HepG2 (cell line): ENCODE data around the gene GUCA1A. TPM values are rescaled to one million over a fixed set of nuclear protein-coding genes. Genes with fewer than 3 reads are reported as not detected.

ENCODE experiments used
- EED ChIP-seq: sonication (generic); formaldehyde crosslinking; IDR thresholded peaks from 2 replicates; pipeline ENCODE4 v1.5.0; 2020; ENCODE audit warnings: mild to moderate bottlenecking, missing genetic modification reagents
- ELF4 ChIP-seq: sonication (generic); formaldehyde crosslinking; IDR thresholded peaks from 2 replicates; pipeline ENCODE4 v1.5.0; 2020; ENCODE audit warnings: missing genetic modification reagents, mild to moderate bottlenecking, moderate library complexity, borderline replicate concordance
- KDM5B ChIP-seq: sonication (generic); formaldehyde crosslinking; IDR thresholded peaks from 2 replicates; pipeline ENCODE4 v1.4.0; 2020; ENCODE audit warnings: missing genetic modification reagents, mild to moderate bottlenecking, borderline replicate concordance
- NFE2 ChIP-seq: sonication (generic); formaldehyde crosslinking; IDR thresholded peaks from 2 replicates; pipeline ENCODE4 v1.4.0; 2020; ENCODE audit warnings: missing genetic modification reagents
- PLSCR1 ChIP-seq: sonication (generic); formaldehyde crosslinking; IDR thresholded peaks from 2 replicates; pipeline ENCODE4 v1.5.0; 2020; ENCODE audit warnings: missing genetic modification reagents, mild to moderate bottlenecking, borderline replicate concordance
- PRDM10 ChIP-seq: sonication (generic); formaldehyde crosslinking; IDR thresholded peaks from 2 replicates; pipeline ENCODE4 v1.4.0; 2020; ENCODE audit warnings: low read depth, missing genetic modification reagents
- RARA ChIP-seq: IDR thresholded peaks from 2 replicates; pipeline ENCODE4 v1.6.1; 2016; ENCODE audit warnings: missing genetic modification reagents, missing compliant biosample characterization
- RNF2 ChIP-seq: fragments of 450-650 bp; conservative IDR thresholded peaks from 2 replicates; pipeline ENCODE4 v1.6.1; 2016; ENCODE audit warnings: low read depth
- SMAD1 ChIP-seq: sonication (generic); formaldehyde crosslinking; IDR thresholded peaks from 2 replicates; pipeline ENCODE4 v1.4.0; 2020; ENCODE audit warnings: missing genetic modification reagents, low read depth, mild to moderate bottlenecking, borderline replicate concordance
- ZFP91 ChIP-seq: sonication (generic); formaldehyde crosslinking; IDR thresholded peaks from 2 replicates; pipeline ENCODE4 v1.9.0; 2022; ENCODE audit warnings: missing genetic modification reagents, mild to moderate bottlenecking, borderline replicate concordance
- ZNF280D ChIP-seq: sonication (generic); formaldehyde crosslinking; IDR thresholded peaks from 2 replicates; pipeline ENCODE4 v1.5.1; 2020; ENCODE audit warnings: mild to moderate bottlenecking, missing genetic modification reagents
- ZNF646 ChIP-seq: sonication (generic); formaldehyde crosslinking; IDR thresholded peaks from 2 replicates; pipeline ENCODE4 v1.9.0; 2021; ENCODE audit warnings: mild to moderate bottlenecking, missing genetic modification reagents
- polyA plus RNA-seq, 8 experiments: library from polyadenylated mRNA; depleted of rRNA in 3 of 8; stranded (reverse) in 7 of 8; unstranded in 1 of 8; fragments of >200 nt; fragmentation: Illumina TruSeq in 4 of 8; extraction: Trizol in 4 of 8; gene quantifications; 2 replicates each; pipeline versions ENCODE4 v1.2.1 to v1.2.3, GENCODE V29; 2011 to 2016; ENCODE audit warnings: low read depth in 4 of 8, missing spikeins in 1 of 8, mixed read lengths in 1 of 8; ENCODE audit not compliant: insufficient read depth in 1 of 8
- total RNA-seq, 5 experiments: library from RNA; depleted of rRNA; stranded (reverse); fragments of >200 nt; fragmentation: Illumina TruSeq; extraction: Trizol; gene quantifications; 2 replicates each; pipeline ENCODE4 v1.2.3, GENCODE V29; 2016; ENCODE audit warnings: low read depth in 1 of 5

GUCA1A gene
- total and polyA plus RNA-seq, 2 of the 13 experiments (the other 11 are each of a cell fraction or from before 2014, with no cell fraction given), result not detected

- TF ChIP-seq EED (CRISPR knock-in tag) (no peak), SMAD1 (CRISPR knock-in tag) (no peak), ELF4 (CRISPR knock-in tag) (no peak), NFE2 (CRISPR knock-in tag) (no peak), RNF2 (no peak), PRDM10 (CRISPR knock-in tag) (peak; percentile 72; the same call in 1 of the 2 replicates), ZFP91 (peak; percentile 41; the same call in 1 of the 2 replicates), KDM5B (CRISPR knock-in tag) (peak; percentile 21; the same call in 1 of the 2 replicates), RARA (CRISPR knock-in tag) (peak; percentile 91), PLSCR1 (CRISPR knock-in tag) (no peak), ZNF646 (peak; percentile 46; the same call in 1 of the 2 replicates), ZNF280D (CRISPR knock-in tag) (peak; percentile 48; the same call in 1 of the 2 replicates)
Measured at GRCh38 chr6:42137194-42137753, 35.9 kb upstream of the GUCA1A start (continued).
